Activated T-cell treated with anti-CD3 and anti-CD28 coated beads for 4 hours (primary cell): ENCODE results near the gene MT1M.
"Not testable (repeated sequence)": the region's sequence is repeated elsewhere in the genome, so short reads cannot be mapped to it uniquely, and the experiment has no call there.

Experiments
- DNase-seq: peaks from one replicate; pipeline ENCODE4 v3.0.0-alpha.2; 2020

Gene MT1M

DNA sequence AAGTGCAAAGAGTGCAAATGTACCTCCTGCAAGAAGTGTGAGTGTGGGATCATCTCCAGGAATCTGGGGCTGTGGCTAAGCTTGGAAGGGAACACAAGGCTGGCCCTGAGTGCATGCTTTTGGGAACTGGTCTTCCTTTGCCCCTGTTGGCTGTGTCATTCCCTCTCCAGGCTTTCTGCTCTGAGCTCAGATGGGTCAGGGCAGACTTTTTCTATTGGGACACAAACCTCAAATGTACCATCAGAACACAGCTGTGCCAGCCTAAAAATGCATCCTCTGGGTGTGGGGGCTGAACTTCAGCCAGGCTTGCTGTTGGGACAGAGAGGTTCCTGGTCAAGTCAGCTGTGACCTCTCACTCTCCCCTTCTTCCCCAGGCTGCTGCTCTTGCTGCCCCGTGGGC lies 20.1 kb downstream of the MT1M start:
- DNase-seq, result no peak

DNA sequence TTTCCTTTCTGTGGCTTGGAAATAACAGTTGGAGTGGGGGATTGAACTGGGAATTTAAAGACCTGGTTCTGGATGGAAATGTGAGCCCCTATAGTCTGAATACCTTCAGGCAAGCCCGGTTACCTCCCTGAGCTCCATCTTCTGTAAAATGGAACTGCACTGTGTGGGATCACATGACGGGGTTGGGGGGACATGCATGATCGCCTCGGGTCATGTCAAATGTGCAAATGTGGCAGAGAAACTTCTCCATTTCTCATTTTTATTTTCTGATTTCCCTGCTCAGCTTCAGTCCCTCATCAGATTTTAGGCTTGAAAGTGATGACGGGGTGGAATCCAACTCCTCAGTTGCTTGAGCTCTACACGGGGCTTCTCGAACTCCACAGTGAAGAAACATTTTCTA lies 20.8 kb downstream of the MT1M start:
- DNase-seq, result no peak

DNA sequence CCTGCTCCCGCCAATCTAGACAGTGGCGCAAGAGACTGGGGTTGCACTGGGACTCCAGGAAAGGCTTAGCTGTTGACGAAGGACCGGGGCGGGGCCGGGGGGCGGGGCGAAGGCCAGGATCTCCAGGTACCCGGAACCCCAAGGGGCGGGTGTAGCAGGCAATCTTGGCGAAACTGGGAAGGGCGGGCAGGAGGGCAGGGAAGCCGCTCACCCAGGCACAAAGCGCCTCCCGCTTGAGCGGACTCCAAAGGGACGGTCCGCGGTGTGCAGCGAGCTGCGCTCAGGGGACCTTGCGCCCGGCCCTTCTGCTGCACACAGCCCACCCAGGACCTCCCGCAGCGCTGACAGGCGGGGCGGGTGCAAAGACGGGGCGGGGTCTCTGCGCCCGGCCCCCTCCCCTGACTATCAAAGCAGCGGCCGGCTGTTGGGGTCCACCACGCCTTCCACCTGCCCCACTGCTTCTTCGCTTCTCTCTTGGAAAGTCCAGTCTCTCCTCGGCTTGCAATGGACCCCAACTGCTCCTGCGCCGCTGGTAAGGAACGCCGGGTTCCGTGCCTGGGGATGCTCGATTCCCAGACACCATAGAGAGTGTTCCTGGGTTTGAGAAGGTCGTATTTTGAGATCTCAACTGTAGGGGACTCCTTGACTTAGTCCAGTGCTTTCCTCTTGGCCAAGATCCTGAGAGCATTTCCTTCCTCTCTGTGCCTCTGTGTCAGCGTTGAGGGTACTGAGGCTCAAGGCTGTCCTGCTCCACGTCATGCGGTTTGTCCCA lies 25.3 kb downstream of the MT1M start, which contains the start of gene MT1F:
Gene MT1F, plus strand, starts transcription at position 405 of the 772 bp plus-strand sequence. Its CDS starts 100 bp downstream, at position 505.
- peak; percentile 63 for DNase-seq

DNA sequence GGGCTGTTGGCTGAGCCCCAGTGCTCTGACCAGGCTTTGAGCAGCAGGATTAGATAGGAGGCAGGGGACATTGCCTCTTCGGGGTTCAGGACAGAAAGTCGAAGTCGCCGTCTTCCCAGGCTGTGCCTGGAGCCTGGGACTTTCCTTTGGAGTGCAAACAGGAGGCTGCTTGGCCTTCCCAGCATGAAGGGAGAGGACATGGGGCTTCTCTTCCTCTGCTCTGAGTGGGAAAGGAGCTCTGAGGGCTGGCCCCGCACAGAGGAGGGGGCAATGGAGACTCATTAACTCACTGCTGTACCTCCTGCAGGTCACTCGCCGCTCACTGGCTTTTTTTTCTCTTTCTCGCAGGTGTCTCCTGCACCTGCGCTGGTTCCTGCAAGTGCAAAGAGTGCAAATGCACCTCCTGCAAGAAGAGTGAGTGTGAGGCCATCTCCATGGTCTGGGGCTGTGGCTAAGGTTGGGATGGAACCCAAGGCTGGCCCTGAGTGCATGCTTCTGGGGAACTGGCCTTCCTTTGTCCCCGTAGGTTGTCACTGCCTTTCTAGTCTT lies 25.9 kb downstream of the MT1M start:
- DNase-seq, result no peak

DNA sequence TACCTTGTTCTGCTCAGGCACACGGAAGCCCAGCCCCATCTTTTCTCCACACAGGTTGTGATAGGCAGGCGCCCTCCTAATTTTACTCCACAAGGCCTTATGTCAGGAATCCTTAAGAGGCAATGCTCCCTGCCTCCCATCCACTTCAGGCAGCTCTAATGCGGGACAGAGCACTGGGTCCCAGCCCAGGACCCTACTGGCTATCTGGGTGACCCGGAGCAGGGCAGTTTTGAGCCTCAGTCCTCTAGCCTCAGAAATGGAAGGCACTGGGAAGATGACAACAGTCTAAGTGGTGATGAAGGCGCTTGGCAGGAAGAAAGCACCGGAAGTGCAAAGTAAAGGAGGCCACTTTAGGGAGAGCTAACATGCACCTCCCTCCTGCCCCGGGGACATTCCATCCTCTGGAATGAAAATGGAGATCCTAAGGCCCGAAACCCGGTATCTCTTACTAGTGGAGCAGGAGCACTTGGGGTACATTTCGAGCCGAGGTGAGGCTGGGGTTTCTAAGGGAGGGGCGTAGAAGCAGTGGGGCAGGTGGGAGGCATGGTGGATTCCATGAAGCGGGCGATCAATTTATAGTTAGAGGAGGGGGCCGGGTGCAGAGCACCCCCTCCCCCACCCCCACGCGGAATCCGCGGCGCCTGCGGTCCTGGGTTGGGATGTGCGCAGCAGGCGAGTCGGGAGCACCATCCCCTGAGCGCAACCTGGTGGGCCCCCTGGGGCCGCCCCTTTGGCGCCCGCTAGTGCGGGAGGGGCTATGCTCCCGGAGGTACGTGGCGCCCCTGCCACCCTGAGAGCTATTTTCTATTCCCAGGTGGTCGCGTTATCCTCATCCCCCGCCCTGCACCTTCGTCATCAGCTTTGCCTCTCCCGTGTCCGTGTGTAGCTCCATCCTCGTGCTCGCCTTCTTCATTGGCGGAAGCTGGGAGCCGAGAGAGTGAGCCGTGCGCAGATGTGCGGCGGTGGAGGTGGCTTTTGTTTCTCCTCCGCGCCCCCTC lies 30.2 kb downstream of the MT1M start:
- no peak for DNase-seq

DNA sequence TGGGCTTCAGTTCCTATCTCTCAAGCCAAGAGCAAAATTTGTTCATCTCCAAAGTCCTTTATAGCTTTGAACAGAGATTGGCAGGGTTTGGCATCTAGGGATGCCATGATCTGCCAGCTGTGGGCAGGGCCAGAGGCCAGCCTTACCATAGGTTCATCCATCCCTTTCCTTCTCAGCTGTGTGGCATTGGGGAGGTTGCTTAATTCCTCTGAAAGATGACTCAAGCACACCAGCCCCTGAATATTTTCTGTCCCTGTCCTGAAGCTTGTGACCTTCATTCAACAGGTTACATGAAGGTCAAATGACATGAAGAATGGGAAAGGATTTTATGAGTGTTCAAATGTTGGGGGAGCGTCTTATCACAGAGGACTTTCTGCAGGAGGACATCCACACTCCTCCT lies 32.0 kb downstream of the MT1M start:
- DNase-seq, result no peak

DNA sequence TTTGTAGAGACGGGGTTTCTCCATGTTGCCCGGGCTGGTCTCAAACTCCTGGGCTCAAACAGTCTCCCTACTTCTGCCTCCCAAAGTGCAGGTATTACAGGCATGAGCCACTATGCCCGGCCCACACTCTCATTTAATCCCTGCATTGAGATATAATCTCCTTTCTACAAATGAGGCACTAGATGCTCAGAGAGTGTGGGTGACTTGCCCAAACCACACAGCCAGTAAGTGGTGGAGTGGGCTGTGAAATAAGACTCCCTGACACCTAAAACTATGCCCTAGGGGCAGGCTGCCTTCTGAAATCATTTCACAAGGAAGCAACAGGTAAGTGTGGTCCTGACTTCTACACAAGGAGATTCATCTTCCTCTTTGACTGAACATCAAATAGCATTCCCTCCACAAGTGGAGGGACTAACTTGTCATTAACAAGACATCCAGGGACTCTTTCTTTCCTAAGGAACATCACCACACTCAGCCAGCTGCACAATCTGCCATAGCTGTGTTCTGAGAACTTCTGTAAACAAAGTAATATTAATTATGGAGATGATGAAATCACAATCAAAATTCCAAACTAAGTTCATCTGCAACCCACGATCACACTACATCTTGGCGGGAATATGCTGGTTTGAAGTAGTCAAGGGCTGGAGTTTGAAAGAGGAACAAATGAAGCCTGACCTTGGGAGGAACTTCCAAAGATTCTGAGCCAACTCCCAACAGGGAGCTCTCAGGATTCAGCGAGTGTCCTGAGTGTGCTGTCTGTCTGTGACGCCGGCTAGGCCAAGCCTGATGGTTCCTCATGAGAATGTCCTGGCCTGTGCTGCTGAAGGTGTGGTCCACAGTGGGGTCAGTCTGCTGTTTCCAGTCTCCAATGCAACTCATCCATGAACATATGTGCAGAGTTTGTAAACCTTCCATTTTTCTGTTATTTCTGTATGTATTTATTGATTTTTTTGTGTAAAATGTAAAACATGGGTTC lies 33.1 kb downstream of the MT1M start:
- not testable (repeated sequence) for DNase-seq

DNA sequence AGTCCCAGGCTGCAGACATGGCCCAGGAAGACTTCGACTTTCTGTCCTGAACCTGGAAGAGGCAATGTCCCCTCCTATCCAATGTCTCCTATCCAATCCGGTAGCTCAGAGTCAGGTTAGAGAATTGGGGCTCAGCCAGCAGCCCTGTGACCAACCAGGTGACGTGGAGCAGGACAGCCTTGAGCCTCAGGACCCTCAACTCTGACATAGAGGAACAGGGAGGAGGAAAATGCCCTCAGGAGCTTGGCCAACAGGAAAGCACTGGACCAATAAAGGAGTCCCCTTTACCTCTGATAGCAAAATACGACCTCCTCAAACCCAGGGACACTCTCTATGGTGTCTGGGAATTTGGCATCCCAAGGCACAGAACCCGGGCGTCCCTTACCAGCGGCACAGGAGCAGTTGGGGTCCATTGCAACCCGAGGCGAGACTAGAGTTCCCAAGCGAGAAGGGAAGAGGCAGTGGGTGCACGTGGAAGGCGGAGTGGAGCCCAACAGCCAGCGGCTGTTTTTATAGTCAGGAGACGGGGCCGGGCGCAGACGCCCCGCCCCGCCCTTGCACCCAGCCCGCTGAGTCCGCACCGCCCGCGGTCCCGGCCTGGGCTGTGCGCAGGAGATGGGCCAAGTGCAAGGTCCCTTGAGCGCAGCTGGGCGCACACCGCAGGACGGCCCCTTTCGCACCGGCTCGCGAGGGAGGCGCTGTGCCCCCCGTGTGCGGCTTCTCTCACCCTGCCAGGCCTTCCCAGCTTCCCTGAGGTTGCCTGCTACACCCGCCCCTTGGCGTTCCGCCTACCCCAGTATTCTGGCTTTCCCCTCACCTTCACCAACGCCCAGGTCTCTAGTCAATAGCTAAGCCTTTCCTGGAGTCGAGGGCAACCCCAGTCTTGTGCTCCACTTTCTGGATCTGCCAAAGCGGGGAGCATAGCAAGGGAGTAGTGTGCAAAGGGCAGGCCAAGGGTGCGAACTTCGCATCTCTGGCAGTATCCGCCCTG lies 35.4 kb downstream of the MT1M start, which contains the start of gene MT1G:
Gene MT1G, minus strand, starts transcription at position 485 of the 991 bp plus-strand sequence. Its CDS starts 72 bp downstream, at position 413.
- no peak for DNase-seq

DNA sequence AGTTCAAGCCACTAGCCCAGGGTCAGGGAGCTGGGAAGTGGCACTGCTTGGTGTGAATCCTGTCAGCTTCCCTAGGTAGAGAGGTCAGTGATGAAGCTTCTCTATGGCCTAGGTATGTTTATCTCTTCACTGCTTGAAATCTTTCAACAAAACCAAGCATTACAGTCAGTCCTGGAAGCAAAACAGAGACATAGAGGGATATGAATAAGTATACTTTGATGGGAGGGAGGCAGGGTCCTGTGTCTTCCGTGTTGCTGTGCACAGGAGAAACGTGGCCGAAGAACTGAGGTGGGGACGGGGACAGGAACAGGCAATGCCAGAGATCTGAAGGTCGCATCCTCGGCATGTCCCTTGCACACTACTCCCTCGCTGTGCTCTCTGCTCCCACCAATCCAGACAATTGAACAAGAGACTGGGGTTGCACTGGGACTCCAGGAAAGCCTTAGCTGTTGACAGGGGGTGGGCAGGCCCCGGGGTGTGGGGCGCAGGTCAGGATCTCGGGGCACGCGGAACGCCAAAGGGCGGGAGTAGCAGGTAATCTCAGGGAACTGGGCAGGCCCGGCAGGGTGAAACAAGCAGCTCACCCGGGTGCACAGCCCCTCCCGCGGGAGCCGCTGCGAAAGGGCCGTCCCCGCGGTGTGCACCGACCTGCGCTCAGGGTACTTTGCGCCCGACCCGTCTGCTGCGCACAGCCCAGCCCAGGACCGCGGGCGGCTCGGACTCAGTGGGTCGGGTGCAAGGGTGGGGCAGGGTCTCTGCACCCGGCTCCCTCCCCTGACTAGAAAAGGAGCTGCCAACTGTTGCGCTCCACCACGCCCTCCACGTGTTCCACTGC lies 36.8 kb downstream of the MT1M start, which contains the start of gene MT1H:
Gene MT1H, plus strand, starts transcription at position 810 of the 835 bp plus-strand sequence. CDS start 71 bp downstream, outside the sequence.
- DNase-seq, result no peak

DNA sequence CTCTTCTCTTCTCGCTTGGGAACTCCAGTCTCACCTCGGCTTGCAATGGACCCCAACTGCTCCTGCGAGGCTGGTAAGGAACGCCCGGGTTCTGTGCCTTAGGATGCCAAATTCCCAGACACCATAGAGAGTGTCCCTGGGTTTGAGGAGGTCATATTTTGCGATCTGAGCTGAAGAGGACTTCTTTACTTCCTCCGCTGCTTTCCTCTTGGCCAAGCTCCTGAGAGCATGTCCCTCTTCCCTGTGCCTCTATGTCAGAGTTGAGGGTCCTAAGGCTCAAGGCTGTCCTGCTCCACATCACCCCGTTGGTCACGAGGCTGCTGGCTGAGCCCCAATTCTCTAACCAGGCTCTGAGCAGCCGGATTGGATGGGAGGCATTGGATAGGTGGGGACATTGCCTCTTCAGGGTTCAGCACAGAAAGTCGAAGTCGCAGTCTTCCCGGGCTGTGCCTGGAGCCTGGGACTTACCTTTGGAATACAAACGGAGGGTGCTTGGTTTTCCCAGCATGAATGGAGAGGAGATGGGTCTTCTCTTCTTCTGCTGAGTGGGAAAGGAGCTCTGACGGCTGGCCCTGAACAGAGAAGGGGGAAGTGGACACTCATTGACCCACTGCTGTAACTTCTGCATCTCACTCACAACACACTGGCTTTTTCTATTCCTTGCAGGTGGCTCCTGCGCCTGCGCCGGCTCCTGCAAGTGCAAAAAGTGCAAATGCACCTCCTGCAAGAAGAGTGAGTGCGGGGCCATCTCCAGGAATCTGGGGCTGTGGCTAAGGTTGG lies 37.6 kb downstream of the MT1M start:
- no peak for DNase-seq

DNA sequence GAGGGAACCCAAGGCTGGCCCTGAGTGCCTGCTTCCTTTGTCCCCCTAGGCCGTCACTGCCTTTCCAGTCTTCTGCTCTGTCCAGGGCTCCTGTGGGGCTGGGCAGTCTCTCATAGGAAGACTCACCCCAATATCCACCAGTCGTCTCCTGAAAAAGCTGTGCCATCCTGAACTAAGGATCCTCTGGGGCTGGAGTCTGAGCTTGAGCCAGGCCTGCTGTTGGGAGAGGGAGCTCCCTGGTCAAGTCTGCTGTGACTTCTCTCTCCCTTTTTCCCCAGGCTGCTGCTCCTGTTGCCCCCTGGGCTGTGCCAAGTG lies 38.1 kb downstream of the MT1M start:
- DNase-seq, result no peak

DNA sequence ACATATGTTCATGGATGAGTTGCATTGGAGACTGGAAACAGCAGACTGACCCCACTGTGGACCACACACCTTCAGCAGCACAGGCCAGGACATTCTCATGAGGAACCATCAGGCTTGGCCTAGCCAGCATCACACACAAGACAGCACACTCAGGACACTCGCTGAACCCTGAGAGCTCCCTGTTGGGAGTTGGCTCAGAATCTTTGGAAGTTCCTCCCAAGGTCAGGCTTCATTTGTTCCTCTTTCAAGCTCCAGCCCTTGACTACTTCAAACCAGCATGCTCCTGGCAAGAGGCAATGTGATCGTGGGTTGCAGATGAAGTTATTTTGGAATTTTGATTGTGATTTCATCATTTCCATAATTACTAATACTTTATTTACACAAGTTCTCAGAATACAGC lies 39.2 kb downstream of the MT1M start:
- not testable (repeated sequence) for DNase-seq

DNA sequence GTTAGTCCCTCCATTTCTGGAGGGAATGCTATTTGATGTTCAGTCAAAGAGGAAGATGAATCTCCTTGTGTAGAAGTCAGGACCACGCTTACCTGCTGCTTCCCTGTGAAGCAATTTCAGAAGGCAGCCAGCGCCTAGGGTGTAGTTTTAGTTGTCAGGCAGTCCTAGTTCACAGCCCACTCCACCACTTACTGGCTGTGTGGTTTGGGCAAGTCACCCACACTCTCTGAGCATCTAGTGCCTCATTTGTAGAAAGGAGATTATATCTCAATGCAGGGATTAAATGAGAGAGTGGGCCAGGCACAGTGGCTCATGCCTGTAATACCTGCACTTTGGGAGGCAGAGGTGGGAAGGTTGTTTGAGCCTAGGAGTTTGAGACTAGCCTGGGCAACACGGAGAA lies 39.7 kb downstream of the MT1M start:
- DNase-seq, result not testable (repeated sequence)

DNA sequence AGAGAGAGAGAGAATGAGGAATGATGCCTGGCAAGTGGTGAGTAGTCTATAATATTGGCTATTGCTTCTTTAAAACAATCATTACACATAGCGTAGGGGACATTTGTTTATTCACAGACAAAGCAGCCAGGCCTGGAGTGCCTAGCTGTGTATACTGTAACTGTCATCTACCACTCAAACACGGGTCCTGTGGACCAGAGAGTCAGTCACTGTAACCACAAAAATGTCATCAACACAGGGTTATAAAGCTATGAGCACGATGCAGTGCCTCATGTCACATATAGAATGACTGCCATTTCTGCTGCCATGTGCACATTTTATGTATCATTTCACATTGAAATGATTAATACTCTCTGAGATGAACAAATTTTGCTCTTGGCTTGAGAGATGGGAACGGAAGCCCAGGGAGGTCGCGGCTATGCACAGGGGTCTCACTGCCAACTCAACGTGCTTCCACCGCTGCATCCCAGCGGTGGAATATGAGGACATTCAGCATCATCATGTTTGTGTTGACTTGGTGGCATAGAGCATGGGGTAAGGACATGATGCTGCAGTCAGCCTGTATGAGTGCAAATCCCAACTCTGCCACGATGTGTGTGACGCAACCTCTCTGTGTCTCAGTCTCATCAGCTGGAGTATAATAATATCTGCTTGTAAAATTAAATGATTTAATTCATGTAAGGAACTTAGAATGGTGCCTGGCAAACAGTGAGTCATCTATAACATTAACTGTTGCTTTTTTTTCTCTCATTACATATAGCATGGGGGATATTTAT lies 40.5 kb downstream of the MT1M start:
- DNase-seq, result no peak

DNA sequence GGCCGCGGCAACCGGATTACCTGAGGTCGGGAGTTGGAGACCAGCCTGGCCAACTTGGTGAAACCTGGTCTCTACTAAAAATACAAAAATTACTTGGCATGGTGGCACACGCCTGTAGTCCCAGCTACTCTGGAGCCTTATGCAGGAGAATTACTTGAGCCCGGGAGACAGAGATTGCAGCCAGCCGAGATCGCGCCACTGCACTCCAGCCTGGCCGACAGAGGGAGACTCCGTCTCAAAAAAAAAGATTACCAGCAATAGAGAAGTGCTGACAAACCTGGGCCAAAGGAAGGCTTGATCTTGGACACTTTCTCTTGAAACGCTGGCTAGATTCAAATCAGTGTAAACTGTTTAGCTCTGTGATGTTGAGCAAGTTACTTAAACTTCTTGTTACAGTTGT lies 41.5 kb downstream of the MT1M start:
- DNase-seq, result no peak

DNA sequence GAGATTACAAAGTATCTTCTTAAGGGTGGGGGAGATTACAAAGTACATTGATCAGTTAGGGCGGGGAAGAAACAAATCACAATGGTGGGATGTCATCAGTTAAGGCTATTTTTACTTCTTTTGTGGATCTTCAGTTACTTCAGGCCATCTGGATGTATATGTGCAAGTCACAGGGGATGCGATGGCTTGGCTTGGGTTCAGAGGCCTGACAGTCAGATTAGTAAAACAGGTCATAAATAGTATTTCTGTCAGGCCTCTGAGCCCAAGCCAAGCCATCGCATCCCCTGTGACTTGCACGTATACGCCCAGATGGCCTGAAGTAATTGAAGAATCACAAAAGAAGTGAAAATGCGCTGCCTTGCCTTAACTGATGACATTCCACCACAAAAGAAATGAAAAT lies 42.1 kb downstream of the MT1M start:
- not testable (repeated sequence) for DNase-seq

DNA sequence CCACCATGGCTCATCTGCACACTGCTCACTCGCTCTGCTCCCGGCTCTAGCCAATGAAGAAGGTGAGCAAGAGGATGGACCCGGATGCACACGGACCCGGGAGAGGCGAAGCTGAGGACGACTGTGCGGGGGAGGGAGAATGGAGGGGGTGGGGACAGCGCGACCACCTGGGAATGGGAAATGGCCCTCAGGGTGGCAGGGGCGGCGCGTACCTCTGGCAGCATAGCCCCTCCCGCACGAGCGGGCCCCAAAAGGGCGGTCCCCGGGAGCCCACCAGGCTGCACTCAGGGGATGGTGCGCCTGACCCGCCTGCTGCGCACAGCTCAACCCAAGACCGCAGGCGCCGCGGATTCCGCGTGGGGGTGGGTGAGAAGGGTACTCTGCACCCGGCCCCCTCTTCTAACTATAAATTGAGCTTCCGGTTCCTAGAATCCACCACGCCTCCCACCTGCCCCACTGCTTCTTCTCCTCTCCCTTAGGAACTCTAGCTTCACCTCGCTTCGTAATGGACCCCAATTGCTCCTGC lies 43.3 kb downstream of the MT1M start:
- DNase-seq, result peak; percentile 40

DNA sequence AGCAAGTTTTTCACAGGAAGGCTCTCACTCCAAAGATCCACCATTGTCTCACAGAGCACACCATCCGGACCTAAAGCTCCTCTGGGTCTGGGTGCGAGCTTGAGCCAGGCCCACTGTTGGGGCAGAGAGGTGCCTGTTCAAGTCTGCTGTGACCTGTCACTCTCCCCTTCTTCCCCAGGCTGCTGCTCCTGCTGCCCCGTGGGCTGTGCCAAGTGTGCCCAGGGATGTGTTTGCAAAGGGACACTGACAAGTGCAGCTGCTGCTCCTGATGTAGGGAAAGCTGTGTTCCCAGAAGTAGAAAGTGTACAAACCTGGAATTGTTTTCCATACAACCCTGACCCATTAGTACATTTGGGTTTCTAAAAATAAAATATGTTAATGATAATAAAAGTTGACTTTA lies 45.0 kb downstream of the MT1M start:
- DNase-seq, result no peak
